GM19035 (cell line): ENCODE measurements around the gene FBN2.

Experiments
- ATAC-seq: cut with Tn5 transposase; IDR thresholded peaks from one replicate; pipeline ENCODE4 v1.9.1; 2021; ENCODE audit not compliant: unreplicated experiment

FBN2 gene

GRCh38 chr5:128538000-128538249, at the start of gene FBN2:
TSS of gene FBN2 (minus strand) at chr5:128538245. CDS start at chr5:128537603, 642 bp downstream.
- ATAC-seq = no peak

- no peak for ATAC-seq
Observed at GRCh38 chr5:128587275-128587674, 49.2 kb upstream of the FBN2 start.

- no peak for ATAC-seq
Observed at GRCh38 chr5:128586848-128587247, 48.8 kb upstream of the FBN2 start.

GRCh38 chr5:128579639-128580038, 41.6 kb upstream of the FBN2 start:
- no peak for ATAC-seq

- ATAC-seq = no peak
Observed at GRCh38 chr5:128579093-128579492, 41.0 kb upstream of the FBN2 start.

GRCh38 chr5:128574041-128574440, 36.0 kb upstream of the FBN2 start:
- no peak for ATAC-seq

GRCh38 chr5:128572930-128573319, 34.9 kb upstream of the FBN2 start:
- no peak for ATAC-seq

GRCh38 chr5:128572051-128572929, 34.2 kb upstream of the FBN2 start:
- no peak for ATAC-seq

GRCh38 chr5:128566178-128566577, 28.1 kb upstream of the FBN2 start:
- no peak for ATAC-seq

GRCh38 chr5:128559300-128560297, 21.6 kb upstream of the FBN2 start:
- no peak for ATAC-seq

- ATAC-seq = no peak
Observed at GRCh38 chr5:128553747-128554146, 15.7 kb upstream of the FBN2 start.

- no peak for ATAC-seq
Observed at GRCh38 chr5:128551476-128551875, 13.4 kb upstream of the FBN2 start.

- ATAC-seq = no peak
Observed at GRCh38 chr5:128549496-128549895, 11.5 kb upstream of the FBN2 start.

GRCh38 chr5:128546658-128547281, 8.7 kb upstream of the FBN2 start:
- ATAC-seq = no peak

- no peak for ATAC-seq
Observed at GRCh38 chr5:128541385-128541784, 3.3 kb upstream of the FBN2 start.

GRCh38 chr5:128539038-128539429, 989 bp upstream of the FBN2 start:
- no peak for ATAC-seq

GRCh38 chr5:128538250-128539037, 399 bp upstream of the FBN2 start:
- no peak for ATAC-seq

GRCh38 chr5:128537221-128537999, 635 bp downstream of the FBN2 start:
- no peak for ATAC-seq

- no peak for ATAC-seq
Observed at GRCh38 chr5:128536254-128537220, 1.5 kb downstream of the FBN2 start.
